Hematopoietic multipotent progenitor cell treated with erythropoietin and hydrocortisone succinate and interleukin-3 and kit ligand, for 8 days (in vitro differentiated cells): Measurements from ENCODE around the gene MYH7B.

Experiments used
- DNase-seq: peaks from one replicate; pipeline ENCODE4 v3.0.0-alpha.2; 2015

MYH7B gene

GRCh38 chr20:34992751-34993417 lies 37.2 kb downstream of the MYH7B start:
- no peak for DNase-seq

GRCh38 chr20:34993941-34994508 lies 38.4 kb downstream of the MYH7B start:
- DNase-seq = no peak

DNA sequence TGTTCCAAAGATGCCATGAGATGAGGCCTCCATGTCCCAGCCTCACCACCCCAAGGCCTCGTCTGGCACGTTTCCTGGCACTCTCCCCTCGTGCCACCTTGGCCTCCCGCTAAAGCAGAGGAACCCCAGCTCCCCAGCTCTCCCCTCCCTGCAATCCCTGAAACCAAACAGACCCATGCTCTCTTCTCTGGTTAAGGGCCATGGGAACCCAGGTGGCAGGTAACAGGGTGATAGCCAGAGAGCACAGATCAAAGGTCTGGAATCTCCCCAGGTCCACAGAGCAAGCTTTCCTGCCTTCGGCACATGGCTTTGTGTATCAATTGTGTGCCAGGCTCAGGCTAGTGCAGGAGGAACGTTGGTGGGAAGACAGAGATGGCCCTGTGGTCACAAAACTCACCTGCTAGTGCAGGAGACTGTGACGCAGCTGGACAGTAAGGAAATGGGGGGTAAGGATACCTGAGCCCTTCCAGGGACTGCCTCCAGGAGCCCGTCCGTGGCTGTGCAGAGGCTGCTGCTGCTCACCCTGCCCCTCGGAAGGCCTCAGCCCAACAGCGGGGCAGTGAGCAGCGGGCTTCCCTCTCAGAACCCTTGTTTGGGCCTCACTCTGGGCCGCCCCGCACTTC lies 39.0 kb downstream of the MYH7B start:
- no peak for DNase-seq

DNA sequence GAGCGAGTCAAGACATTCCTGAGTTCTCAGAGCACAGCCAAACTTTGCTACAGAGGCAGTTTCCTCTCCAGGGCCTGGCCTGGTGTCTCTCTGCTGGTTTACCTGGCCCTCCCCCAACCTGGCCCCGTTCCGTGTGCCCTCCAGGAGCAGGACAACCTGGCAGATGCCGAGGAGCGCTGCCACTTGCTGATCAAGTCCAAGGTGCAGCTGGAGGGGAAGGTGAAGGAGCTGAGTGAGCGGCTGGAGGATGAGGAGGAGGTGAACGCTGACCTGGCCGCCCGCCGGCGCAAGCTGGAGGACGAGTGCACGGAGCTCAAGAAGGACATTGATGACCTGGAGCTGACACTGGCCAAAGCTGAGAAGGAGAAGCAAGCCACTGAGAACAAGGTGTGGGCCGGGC lies 39.5 kb downstream of the MYH7B start:
- DNase-seq = no peak

DNA sequence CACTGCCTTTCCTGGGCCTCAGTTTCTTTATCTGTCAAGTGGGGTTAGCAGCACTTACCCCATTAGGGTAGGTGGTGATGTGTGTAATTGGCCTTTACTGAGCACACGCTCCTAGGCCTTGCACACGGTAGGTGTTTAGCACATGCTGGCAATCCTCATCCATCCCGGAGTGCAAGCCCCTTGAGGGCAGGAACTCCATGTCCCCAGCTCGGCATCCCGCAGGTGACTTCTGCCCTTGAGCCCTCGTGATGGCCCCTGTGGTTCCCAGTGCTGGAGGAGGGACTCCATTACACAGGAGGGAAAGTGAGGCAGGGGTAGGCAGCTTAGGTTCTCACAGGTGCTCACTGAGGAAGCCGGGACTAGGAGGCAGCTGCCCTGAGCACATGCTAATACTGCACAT lies 40.0 kb downstream of the MYH7B start:
- no peak for DNase-seq

GRCh38 chr20:34996243-34997028 lies 40.8 kb downstream of the MYH7B start:
- no peak for DNase-seq

- DNase-seq = no peak
Measured at GRCh38 chr20:34997131-34997561, 41.5 kb downstream of the MYH7B start.

DNA sequence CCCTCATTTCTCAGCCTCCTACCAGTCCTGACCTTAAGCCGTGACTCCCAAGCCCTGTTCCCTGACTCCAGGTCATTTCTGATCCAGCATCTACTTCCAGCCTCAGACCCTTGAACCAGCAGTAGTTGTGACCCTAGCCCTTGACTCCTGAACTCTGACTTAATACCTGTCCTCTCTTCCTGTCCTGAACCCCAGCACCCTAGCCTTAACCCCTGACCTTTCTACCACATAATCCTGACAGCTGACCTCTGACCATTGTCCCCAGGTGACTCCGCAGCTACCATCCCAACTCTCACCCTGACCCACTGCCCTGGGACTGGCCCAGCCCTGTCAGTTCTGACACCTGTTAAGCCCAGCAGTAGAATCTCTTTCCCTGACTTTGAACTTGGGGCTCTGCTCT lies 42.1 kb downstream of the MYH7B start:
- DNase-seq = no peak

GRCh38 chr20:34998331-34998950 lies 42.8 kb downstream of the MYH7B start:
- DNase-seq = no peak

GRCh38 chr20:34999021-34999451 lies 43.4 kb downstream of the MYH7B start:
- no peak for DNase-seq

GRCh38 chr20:34999782-35000181 lies 44.1 kb downstream of the MYH7B start:
- DNase-seq = no peak

- no peak for DNase-seq
Measured at GRCh38 chr20:35000311-35000921, 44.7 kb downstream of the MYH7B start.

DNA sequence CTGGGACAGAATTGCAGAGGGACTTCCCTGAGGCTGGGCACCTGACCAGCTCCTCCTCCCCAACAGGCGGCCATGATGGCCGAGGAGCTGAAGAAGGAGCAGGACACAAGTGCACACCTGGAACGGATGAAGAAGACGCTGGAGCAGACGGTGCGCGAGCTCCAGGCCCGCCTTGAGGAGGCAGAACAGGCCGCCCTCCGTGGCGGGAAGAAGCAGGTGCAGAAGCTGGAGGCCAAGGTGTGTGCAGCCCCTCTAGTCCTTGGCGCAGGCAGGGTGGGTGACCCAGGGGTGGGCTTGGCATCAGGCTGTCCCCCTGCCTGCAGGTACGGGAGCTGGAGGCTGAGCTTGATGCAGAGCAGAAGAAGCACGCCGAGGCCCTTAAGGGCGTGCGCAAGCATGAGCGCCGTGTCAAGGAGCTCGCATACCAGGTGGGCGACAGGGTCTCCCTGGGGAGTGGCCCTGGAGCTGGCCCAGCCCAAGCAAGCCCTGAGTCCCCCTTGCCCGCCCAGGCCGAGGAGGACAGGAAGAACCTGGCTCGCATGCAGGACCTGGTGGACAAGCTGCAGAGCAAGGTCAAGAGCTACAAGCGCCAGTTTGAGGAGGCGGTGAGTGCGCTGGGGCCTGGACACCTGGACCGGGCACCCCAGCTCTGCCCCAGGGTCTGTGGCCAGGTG lies 45.4 kb downstream of the MYH7B start:
- no peak for DNase-seq

DNA sequence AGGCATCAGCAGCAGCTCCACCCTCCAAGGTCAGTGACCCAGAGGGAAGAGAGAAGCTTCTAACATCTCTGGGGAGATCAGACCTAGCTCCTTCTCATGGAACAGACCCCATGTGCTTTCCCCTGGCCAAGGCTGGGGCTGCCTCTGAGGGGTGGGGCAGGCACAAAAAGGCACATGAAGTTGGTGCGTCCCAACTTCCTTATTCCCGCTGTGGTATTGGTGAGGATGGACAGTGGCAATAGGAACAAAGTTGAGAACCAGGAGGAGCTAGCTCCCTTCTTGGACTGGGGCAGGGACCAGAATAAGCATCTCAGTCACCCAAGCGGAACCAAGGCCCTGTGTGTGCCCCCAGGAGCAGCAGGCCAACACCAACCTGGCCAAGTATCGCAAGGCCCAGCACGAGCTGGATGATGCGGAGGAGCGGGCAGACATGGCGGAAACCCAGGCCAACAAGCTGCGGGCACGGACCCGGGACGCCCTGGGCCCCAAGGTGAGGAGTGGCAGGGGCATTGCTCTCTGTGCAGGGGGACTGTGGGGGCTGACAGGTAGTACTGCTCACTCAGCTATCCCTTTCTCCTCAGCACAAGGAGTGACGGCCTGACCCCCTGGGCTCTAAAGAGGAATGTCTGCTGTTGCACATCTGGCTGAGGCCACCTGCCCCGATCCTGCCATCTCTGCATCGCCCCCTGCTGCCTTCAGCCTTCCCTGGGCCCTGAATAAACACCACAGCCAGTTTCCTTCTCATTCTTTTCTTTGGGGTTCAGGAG lies 46.1 kb downstream of the MYH7B start:
- DNase-seq = no peak

- no peak for DNase-seq
Measured at GRCh38 chr20:35002426-35003210, 47.0 kb downstream of the MYH7B start.

DNA sequence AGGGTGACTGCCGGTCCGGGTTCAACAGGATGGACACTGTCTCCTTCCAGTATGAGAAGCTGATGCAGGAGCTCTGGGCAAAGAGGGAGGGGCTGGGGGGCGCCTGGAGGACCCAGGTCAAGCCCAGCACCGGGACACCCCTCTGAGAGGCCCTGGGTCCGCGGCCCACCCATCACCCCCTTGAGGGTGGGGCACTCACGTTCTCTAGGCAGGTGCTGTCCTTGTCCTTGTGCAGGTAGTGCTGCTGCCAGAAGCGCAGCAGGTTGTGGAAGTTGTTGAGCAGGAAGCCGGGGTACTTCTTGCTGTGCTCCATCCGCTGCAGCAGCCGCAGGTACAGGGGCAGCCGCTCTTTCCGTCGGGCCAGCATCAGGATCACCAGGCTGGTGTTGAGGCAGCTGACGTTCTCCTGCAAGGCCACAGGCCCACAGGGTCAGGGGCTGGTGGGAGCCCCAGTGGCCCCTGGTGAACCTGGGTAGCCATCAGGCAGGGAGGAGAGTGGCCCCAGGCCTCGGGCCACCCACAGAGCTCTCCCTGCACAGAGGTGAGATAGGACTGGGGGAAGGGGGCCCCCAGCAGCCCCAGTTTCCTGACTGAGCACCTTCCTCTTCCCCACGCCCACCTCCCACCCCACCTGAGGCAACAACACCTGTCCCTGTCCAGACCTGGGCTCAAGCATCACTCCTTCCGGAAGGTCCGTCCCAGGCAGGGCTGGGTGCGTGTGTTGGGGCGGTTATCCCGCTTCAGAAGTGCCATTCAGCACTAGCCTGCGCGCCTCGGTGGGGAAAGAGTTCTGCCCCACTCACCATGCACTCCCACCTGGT lies 47.8 kb downstream of the MYH7B start:
- no peak for DNase-seq

DNA sequence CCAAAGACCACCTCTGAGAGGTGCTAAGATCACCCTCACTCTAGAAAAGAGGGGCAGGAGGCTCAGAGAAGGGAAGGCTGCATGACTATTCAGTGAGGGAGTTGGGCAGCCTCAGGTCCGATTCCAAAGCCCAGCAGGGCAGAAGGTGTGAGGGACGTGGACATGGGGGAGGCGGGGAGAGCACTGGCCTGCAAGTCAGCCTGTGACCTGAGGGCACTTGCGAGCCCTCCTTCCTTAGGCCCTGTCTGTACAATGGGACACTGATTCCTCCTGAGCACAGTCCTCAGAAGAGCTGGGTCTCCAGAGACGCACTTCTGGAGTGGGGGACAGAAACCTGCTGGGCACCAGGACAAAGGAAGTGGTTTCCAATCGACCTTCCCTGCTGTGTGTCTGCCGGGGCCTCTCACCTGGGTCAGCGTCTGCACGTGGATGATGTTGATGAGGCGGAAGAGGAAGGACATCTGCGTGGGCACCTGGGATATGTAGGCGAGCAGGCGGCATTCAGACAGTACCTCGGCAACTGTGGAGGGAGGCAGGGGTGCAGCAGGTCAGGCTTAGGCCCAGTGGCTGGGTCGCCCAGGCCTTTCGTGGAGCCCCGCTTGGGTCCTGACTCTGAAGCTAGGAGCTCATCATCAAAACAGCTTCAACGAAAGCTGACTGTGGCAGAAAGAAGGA lies 48.5 kb downstream of the MYH7B start:
- no peak for DNase-seq

- no peak for DNase-seq
Measured at GRCh38 chr20:35004749-35005462, 49.2 kb downstream of the MYH7B start.
